ENCODE results near the gene HAND1.

Gene HAND1

DNA sequence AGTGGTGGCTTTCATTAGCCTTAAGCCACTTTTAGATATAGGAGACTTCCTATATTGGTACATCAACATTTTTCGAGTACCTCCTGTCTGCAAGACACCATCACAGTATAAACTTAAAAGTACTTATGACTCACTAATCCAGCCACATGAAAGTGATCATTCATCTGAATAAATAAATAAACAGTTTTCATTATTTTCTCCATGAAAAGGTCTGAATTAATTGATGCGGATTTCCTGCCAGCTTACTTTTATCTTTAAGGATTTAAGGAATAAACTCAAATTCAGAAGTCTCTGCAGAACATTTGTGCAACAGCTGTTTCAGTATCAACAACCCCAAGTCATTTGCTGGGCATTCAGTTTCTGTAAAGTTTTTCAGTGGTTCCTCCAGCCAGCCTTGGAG, 28.2 kb downstream of the HAND1 start:
- FAIRE-seq = no peak

DNA sequence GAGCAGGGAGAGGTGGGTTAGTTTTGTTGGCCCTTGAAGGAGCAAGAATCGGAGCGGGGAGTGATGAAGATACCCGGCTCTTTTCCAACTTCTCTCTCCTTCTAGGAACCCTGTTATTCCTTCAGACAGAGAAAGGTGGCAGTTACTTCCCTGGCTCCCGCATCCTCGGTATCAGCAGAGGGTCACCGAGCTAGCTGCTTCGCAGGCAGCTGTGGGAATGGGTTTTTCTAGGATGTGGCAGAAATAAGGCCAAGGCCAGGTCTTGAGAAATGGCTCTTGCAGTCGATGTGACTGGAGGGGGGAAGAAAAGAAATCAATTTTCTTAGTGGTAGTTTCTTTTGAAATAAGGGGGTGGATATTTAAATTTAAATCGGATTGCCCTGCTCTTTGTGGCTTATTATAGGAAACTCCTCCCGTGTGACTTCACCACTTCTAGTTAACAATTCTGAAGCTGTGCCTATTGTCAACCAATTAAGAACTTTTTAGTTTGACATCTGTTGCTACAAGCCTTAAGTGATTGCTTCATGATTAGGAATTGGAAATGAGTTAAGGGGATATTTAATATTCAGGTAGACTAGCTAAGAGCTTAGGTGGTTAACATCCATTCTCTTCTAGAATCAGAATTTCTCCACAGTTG, 30.8 kb downstream of the HAND1 start:
- no peak for FAIRE-seq

DNA sequence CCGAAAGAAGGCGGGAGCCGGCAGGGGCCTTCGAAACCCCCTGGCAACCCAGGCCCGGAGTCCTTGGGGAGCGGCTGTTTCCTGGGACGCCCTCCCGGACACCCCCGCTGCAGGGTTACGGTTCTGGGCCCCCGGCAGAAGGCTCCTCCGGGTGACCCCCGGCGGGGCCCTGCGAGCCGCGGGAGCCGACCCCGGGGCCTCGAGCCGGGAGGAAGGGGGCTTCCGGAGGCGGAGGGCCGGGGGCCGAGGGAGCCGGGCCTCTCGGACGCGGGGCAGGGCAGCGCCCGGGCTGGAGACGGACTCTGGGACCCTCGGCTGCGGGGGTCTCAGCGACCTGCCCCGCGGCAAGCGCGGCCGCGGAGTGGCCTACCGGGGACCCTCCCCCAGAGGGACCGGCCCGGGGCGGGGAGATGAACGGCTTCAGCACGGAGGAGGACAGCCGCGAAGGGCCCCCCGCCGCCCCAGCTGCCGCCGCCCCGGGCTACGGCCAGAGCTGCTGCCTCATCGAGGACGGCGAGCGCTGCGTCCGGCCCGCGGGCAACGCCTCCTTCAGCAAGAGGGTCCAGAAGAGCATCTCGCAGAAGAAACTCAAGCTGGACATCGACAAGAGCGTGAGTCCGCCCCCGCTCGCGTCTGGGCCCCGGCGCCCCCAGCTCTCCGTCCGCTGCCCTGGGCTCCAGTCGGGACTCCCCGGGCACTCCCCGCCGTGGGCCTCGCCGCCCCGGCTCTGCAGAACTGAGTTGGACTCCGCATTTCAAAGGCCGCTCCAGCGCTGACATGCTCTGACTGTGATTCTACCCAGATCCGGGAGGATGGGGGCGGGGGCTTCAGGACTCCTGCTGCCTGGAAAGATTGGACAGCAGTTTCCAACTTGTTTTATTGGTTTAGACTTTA, 31.6 kb downstream of the HAND1 start:
- FAIRE-seq = no peak

DNA sequence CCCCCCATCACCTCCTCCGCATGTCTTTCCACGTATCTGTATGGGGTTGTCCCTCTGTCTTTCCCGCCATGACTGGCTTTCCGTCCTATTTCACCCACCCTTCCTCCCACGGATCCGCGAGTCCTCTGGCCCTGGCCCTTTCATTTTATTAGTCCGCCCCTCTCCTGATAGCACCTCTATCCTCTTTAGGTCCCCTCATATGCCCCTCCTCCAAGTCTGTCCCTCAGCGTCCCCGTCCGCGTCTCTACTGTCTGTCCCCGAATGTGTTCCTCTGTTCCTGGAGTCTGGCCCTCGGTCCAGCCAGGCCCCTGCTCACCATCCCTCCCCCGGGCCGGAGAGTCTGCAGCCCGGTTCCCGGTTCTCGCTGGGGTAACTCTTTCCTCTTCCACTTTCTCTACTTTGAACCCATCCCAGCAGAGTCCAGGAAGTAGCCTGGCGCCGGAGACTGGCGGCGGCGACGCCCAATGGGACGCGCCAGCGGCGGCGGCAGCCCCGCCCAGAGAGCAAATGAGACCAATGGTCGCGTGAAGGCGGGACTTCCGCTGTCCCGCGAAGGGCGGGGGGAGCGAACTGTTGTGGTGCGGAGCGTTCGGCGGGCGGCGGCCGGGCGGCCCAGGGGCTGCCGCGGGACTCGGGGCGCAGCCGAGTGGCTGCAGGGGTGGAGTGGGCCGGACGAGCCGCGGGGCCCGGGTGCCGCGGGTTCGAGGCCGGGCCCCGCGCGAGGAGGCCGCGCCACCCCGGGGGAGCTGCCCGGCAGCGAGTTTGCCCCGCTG, 32.4 kb downstream of the HAND1 start, which contains the start of gene SAP30L:
Gene SAP30L, plus strand, starts transcription at position 576 of the 773 bp plus-strand sequence. CDS start 608 bp downstream, outside the sequence.
- FAIRE-seq = no peak

DNA sequence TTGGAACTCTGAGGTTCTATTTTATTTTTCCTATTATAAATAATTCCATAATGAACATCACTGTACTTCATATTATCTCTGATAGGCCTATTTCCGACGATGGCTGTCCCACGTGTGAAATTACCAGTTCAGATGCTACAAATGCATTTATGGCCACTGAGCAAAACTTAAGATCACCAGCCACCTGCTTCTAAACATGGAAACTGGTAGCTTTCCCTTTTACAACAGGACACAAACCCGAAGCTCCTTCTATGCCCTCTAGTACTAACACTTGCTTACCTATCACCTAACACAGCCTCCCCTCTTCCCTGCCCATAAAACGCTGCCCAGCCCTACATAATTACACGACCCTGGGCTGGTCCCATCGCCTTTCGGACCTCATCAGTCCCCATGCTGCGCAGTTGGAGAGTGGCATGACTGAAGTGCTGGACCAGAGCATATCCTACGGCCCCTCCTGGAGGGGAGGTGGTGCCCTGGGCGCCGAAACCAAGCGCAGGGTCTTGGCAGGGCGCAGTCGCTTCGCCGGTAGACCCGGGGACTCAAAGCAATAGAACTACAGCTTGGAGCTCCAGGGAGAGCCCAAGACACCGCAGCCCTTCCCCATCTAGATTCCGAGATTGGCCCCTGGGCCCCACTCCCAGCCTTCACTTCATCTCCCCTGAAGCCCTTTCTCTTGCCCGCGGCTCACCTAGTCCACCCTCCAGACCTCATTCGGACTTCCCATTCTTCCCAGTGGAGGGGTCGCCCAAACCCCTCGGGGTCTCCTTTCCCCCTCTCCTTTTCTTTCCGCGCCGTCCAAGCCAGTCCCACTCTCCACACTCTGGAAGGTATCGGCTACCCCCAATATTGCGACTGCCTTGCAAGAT, 33.2 kb downstream of the HAND1 start:
- no peak for FAIRE-seq

DNA sequence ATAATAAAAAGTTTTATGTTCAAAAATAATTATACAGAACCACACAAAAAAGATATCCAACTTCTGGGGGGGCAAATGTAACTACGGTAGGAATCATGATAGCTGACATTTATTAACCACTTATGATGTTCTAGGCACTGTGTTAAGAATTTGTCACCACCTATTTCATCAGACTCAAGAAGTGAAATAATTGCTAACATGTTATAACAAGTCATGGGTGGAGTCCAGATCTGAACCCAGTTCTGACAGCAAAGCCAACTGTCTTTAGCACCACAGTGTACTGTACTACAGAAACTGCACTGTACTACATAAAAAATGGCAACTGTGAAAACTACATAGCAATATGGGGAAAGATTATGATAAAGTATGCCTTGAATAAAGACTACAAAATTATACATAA, 35.2 kb downstream of the HAND1 start:
- FAIRE-seq = no peak

DNA sequence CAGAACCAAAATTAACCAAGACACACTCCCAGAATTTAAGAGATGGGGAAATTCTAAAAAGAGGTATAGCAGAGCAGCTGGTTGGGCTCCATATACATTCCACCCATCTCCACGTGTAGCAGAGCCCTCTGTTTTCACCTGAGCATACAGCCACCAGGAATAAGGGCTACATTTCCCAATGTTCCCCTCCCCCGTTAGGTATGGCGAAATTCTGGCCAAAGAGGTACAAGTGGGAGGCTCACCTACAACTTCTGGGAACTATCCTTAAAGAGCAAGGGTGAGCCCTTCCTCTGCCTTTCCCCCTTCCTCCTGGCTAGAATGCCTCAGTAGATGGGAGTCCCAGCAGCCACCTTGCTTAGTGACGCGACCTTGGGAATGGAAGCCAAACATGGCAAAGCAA, 37.5 kb downstream of the HAND1 start:
- no peak for FAIRE-seq

DNA sequence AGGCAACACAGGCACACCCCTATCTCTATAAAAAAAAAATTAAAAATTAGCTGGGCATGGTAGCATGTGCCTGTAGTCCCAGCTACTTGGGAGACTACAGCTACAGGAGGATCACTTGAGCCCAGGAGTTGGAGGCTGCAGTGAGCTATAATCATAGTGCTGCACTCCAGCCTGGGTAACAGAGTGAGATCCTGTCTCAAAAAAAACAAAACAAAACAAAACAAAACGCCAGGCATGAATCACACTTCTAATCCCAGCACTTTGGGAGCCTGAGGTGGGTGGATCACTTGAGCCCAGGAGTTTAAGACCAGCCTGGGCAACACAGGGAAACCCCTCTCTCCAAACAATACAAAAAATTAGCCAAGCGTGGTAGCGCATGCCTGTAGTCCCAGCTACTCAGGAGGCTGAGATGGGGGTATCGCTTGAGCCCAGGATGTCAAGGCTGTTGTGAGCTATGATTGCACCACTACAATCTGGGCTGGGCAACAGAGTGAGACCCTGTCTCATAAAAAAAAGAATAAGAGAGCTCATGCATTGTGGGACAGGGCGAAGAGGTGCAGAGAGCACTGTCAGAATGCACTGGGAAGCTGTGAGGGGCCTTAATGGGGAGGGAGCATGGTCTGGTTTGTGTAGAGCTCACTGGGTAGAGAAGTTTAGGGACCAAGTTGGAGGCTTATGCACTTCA, 40.6 kb downstream of the HAND1 start:
- FAIRE-seq = no peak

DNA sequence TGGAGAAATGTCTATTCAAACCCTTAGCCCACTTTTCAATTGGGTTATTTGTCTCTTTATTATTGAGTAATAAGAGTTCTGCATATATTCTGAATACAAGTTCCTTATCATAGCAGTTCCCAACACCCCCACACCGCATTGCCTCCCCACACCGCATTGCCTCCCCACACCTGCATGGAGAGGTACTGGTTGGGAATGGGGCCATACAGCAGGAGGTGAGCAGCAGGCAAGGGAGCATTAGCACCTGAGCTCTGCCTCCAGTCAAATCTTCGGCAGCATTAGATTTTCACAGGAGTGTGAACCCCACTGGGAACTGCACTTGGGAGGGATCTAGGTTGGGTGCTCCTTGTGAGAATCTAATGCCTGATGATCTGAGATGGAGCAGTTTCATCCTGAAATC, 42.8 kb downstream of the HAND1 start:
- no peak for FAIRE-seq

DNA sequence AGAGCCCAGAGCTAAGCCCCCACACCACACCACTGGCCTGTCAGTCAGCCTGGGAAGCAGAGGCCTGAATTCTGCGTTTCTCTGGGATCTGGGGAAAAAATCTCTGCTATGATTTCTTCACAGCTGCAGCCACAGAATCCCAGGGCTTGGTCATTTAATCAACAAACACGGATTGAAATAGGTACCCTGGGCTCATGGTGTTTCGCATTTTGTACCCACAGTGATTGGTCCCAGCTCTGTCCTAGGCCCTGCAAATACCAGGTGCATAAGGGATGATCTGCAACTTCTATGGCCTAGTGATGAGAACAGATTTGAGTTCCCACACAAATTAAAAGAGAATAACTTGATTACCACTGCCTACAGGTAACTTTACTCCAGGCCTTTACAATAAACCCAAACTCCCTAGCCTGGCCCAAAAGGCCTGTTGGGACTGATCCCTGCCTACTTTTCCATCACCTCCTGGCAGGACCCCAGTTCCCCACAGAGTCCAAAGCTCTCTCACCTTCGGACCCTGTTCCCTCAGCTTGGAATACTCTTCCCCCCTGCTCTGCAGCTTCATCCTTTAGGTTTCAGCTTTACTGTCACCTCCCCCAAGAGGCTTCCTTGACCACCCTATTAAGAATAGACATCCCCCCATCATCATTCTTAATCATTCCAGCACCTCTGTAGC, 46.9 kb downstream of the HAND1 start:
- FAIRE-seq = no peak

DNA sequence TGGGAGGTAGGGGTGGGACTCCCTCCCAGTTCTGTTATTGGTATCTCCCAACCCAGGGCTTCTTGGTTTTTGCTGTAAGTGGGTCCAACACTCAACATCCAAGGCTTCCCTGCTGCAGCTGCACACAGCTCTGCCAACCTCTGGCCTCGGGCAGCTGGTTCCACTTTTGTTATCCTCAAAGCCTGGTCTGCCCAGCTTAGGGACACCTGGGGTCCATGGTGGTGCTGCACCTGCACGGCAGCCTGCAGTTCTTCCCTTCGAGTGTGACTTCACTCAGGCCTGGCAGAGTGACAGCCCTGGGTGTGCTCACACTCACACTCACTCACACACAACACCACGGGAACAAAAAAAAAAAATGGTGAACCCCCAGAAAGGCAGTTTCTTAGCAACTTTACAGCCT, 47.6 kb downstream of the HAND1 start:
- FAIRE-seq = no peak

DNA sequence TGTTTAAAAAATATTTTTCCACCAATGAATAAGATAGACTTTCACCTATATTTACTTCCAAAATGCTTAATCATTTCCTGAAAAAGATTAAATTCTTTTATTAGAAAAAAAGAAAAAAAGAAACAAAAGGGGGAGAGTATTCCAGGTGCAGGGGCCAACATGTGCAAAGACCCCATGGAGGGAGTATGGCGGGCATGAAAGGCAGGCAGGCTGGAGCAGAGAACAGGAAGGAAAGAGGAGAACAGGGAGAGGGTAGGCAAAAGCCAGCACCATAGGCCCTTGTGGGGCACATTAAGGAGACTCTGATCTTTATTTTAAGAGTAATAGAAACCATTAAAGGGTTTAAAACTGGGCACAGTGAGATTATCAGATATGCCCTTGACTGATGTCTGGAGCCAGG, 48.7 kb downstream of the HAND1 start:
- FAIRE-seq = no peak

DNA sequence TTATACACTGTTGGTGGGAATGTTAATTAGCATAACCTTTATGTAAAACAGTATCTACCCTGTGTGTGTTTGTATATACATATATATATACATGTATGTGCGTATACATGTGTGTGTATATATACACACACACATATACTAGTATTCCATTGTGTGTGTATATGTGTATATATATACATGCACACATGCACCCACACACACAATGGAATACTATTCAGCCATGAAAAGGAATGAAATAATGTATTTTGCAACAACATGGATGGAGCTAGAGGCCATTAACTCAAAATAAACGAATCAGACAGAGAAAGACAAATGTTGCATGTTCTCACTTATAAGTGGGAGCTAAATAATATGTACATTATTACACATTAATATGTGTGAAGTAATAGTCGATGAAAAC, 49.8 kb downstream of the HAND1 start:
- FAIRE-seq = no peak

Data from TTC549 (cell line).